Nephron progenitor cell (in vitro differentiated cells): Measurements from ENCODE around the gene PLLP.

Experiments
- DNase-seq: peaks from one replicate; pipeline ENCODE4 v3.0.0; 2021
- H3K27ac Mint-ChIP-seq: 2 replicates; pipeline ENCODE4 v1.8.0; 2021; ENCODE audit warnings: mild to moderate bottlenecking, moderate library complexity, mixed read lengths
- H3K27me3 Mint-ChIP-seq: 2 replicates; pipeline ENCODE4 v1.8.0; 2021; ENCODE audit warnings: mild to moderate bottlenecking, low read depth, mixed read lengths; ENCODE audit not compliant: poor library complexity
- H3K36me3 Mint-ChIP-seq: 2 replicates; pipeline ENCODE4 v1.8.0; 2021; ENCODE audit warnings: low read depth, mixed read lengths
- H3K4me1 Mint-ChIP-seq: 2 replicates; pipeline ENCODE4 v1.8.0; 2021; ENCODE audit warnings: mixed read lengths
- H3K4me3 Mint-ChIP-seq: 2 replicates; pipeline ENCODE4 v1.8.0; 2021; ENCODE audit warnings: mild to moderate bottlenecking, moderate library complexity, mixed read lengths
- H3K9me3 Mint-ChIP-seq: 2 replicates; pipeline ENCODE4 v1.8.0; 2021; ENCODE audit warnings: mild to moderate bottlenecking, moderate library complexity, mixed read lengths
- TF ChIP-seq, protein P1 (sequence below): fragments of 200-600 bp; sonication (generic); IDR thresholded peaks from 2 replicates; pipeline ENCODE4 v1.5.0; 2021; ENCODE audit warnings: antibody characterized with exemption

PLLP gene

DNA sequence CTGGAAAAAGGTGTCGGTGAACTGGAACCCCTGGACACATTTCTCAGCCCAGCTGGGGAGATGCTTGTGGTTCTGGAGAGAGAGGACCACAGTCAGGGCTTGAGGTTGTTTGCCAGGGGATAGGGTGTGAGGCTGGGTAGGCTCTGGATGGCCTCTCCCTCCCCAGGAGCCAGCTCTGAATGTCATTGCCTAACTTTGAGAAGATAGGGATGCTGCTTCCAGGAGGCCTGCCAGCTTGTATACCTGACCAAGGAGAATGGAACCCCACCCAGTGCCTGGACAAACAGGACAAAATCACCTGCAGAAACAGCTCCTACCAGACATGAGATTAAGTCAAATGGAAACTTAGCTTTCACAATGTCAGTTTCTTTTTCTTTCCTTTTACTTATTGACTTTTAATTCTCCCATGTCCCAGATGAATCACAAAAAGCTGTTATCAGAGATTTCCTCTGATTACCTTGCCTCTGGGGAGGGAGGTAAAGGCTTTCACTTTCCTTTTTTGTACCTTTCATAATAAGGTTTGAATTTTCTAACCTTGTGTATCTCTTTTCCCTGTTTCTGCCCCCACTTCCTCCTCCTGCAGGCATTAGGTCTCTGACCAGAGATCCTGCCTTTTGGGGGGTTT lies 29.8 kb upstream of the PLLP start:
- Mint-ChIP-seq H3K4me3 (no peak overlapping the region), H3K27me3 (peaks cover 7% of the 10 kb centered on the region), H3K27ac (no peak overlapping the region), H3K4me1 (peaks cover 19% of the 10 kb centered on the region), H3K36me3 (no peaks in the 10 kb centered on the region), H3K9me3 (no peaks in the 10 kb centered on the region)
- no peak for DNase-seq
- TF ChIP-seq, protein P1, sequence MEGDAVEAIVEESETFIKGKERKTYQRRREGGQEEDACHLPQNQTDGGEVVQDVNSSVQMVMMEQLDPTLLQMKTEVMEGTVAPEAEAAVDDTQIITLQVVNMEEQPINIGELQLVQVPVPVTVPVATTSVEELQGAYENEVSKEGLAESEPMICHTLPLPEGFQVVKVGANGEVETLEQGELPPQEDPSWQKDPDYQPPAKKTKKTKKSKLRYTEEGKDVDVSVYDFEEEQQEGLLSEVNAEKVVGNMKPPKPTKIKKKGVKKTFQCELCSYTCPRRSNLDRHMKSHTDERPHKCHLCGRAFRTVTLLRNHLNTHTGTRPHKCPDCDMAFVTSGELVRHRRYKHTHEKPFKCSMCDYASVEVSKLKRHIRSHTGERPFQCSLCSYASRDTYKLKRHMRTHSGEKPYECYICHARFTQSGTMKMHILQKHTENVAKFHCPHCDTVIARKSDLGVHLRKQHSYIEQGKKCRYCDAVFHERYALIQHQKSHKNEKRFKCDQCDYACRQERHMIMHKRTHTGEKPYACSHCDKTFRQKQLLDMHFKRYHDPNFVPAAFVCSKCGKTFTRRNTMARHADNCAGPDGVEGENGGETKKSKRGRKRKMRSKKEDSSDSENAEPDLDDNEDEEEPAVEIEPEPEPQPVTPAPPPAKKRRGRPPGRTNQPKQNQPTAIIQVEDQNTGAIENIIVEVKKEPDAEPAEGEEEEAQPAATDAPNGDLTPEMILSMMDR, result no peak

DNA sequence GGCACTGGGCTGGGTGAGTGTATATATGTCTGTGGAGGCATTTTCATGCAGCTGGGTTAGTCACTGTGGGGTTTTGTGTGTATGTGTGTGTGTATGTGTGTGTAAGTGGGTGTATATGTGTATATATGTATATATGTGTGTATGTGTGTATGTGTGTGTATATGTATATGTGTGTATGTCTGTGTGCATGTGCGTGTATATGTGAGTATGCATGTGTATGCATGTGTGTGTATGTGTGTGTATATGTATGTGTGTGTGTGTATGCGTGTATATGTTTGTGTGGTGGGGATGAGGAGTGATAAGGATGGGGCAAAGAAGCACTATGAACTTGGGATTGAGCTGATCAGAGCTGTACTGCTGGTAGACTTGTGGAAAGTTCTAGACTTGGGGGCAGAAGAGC lies 29.0 kb upstream of the PLLP start:
- no peak overlapping the region for H3K4me3 Mint-ChIP-seq
- no peak for DNase-seq
- no peaks in the 10 kb centered on the region for H3K36me3 Mint-ChIP-seq
- no peak overlapping the region for H3K27ac Mint-ChIP-seq
- no peaks in the 10 kb centered on the region for H3K9me3 Mint-ChIP-seq
- H3K4me1 Mint-ChIP-seq, result peaks cover 19% of the 10 kb centered on the region
- peaks cover 8% of the 10 kb centered on the region for H3K27me3 Mint-ChIP-seq
- TF ChIP-seq, protein P1, result no peak

DNA sequence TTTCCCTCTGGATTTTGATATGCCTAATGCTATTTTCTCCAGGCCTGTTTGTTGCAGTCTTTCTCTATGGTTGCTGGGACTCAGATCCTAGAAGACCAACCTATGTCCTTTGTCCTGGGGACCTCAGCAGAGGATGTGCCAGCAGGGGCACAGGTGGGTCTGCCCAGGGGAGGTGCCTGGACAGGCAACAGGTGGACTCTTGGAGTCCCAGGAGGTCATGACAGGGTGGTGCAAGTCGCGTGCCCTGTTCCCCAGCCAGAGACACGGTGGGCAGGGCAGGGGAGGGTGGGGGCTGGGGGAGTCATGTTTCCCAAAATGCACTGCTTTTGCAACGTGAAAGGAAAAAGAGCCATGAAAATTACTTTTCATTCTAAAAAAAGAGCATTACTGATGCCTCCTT lies 26.3 kb upstream of the PLLP start:
- peaks cover 14% of the 10 kb centered on the region for H3K27me3 Mint-ChIP-seq
- TF ChIP-seq, protein P1, result no peak
- peaks cover 11% of the 10 kb centered on the region for H3K4me1 Mint-ChIP-seq
- no peaks in the 10 kb centered on the region for H3K36me3 Mint-ChIP-seq
- no peaks in the 10 kb centered on the region for H3K9me3 Mint-ChIP-seq
- DNase-seq, result no peak
- H3K4me3 Mint-ChIP-seq, result no peak overlapping the region
- no peak overlapping the region for H3K27ac Mint-ChIP-seq

DNA sequence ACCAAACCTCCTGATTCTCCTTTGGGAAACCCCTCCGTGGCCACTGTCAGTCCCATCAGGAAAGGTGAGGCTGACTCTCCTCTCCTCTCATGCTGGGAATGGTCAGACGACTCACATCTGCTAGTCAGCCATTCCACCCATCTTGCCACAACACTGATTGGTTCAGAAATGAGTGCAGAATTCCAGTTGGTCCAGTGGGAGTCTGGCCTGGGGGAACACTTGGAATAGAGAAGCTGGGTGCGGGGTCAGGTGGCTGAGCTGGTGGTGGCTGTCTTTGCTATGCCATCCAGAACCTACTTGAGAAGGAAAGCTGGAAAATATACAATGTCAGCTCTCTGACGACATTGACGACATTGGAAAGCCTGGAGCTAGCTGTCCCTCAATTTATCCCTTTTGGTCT lies 23.6 kb upstream of the PLLP start:
- no peak overlapping the region for H3K4me3 Mint-ChIP-seq
- H3K36me3 Mint-ChIP-seq, result no peaks in the 10 kb centered on the region
- H3K27me3 Mint-ChIP-seq, result peaks cover 18% of the 10 kb centered on the region
- peaks cover 5% of the 10 kb centered on the region for H3K4me1 Mint-ChIP-seq
- DNase-seq, result no peak
- TF ChIP-seq, protein P1, result no peak
- no peak overlapping the region for H3K27ac Mint-ChIP-seq
- no peaks in the 10 kb centered on the region for H3K9me3 Mint-ChIP-seq

DNA sequence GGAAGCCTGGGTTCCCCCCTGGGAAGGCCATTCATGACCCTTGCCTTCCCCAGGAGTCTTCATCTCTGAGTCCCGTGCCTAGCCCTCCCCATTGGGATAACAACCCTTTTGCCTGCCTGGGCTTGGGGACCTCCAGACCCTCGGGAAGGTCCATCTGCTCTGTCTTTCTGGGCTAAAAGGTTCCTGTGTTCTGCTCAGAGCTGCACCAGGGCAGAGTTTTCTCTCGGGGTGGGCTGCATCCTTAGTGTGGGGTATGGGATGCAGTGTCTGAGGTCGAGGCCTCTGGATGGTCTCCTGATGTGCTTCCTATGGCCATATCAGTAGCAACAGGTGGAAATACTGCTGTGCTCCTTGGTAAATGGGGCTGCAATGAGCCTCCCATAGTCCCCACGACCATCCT lies 22.9 kb upstream of the PLLP start:
- H3K27me3 Mint-ChIP-seq, result peaks cover 17% of the 10 kb centered on the region
- H3K9me3 Mint-ChIP-seq, result no peaks in the 10 kb centered on the region
- H3K4me3 Mint-ChIP-seq, result no peak overlapping the region
- peaks cover 5% of the 10 kb centered on the region for H3K4me1 Mint-ChIP-seq
- TF ChIP-seq, protein P1, result no peak
- no peaks in the 10 kb centered on the region for H3K36me3 Mint-ChIP-seq
- no peak for DNase-seq
- no peak overlapping the region for H3K27ac Mint-ChIP-seq

DNA sequence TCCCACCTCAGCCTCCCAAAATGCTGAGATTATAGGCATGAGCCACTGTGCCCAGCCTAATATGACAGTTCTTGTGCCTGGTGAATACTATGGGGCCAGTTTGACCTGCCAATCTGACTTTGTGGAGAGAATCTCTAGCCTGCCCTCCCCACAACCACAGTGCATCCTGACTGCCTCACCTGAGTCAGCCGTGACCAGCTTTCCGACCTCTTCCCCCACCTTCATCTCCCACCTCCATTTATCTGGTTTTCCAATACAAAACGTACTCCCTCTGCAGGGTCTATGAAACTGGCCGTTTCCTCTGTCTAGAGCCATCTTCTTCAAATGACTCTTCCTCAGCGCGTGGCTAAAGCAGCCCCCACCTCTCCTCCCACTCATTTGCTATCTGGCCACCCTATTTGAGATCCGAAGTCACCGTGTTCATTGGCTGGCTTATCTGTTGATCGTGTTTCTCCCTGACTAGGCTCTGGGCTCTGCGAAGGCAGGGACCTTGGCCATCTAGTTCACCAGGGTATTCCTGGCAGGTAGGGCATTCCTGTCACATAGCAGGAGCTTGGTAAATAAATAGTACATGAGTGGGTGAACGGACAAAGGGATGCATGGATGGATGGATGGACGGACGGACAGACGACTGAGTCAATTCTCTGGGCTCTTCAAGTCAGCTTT lies 22.3 kb upstream of the PLLP start:
- Mint-ChIP-seq H3K27ac (no peak overlapping the region), H3K36me3 (no peaks in the 10 kb centered on the region)

More for the DNA sequence above, 22.3 kb upstream of the PLLP start:
- no peak overlapping the region for H3K4me3 Mint-ChIP-seq
- H3K27me3 Mint-ChIP-seq, result peaks cover 18% of the 10 kb centered on the region
- DNase-seq, result no peak
- TF ChIP-seq, protein P1, result no peak
- peaks cover 5% of the 10 kb centered on the region for H3K4me1 Mint-ChIP-seq
- H3K9me3 Mint-ChIP-seq, result no peaks in the 10 kb centered on the region
